ENCODE measurements around the gene PARPBP.
"Not testable (repeated sequence)": the region's sequence is repeated elsewhere in the genome, so short reads cannot be mapped to it uniquely, and the experiment has no call there.

Gene PARPBP

GRCh38 chr12:102119674-102120563 is at the start of gene PARPBP, which contains the start of gene NUP37:
Gene PARPBP, plus strand, starts transcription at chr12:102120183. Its CDS starts 3,706 bp downstream, at chr12:102123889.
Gene NUP37, minus strand, starts transcription at chr12:102120114. Its CDS starts 1,596 bp downstream, at chr12:102118518.
- DNase-seq, result peak; percentile 89

- not testable (repeated sequence) for DNase-seq
Observed at GRCh38 chr12:102072092-102072491, 47.9 kb upstream of the PARPBP start.

- DNase-seq, result no peak
Observed at GRCh38 chr12:102080842-102081241, 39.1 kb upstream of the PARPBP start.

GRCh38 chr12:102089228-102089835 is 30.7 kb upstream of the PARPBP start:
- DNase-seq, result not testable (repeated sequence)

DNA sequence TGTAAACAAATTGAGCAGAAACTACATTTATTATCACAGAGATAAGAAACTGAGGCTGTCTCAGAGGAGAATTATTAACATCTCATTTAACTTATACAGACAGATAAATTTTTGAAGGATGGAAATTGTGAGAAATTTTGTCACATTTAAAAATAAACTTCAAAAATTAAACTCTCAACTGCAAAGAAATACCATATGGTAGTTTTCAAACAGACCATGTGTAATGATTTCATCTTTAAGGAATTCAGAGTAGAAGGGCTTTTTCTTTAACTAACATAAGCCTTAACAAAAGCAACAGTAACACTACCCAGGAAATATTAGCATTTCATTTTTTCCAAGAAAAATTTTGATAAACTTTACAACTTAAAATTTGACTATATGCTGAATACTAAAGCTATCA is 26.7 kb upstream of the PARPBP start:
- no peak for DNase-seq

DNA sequence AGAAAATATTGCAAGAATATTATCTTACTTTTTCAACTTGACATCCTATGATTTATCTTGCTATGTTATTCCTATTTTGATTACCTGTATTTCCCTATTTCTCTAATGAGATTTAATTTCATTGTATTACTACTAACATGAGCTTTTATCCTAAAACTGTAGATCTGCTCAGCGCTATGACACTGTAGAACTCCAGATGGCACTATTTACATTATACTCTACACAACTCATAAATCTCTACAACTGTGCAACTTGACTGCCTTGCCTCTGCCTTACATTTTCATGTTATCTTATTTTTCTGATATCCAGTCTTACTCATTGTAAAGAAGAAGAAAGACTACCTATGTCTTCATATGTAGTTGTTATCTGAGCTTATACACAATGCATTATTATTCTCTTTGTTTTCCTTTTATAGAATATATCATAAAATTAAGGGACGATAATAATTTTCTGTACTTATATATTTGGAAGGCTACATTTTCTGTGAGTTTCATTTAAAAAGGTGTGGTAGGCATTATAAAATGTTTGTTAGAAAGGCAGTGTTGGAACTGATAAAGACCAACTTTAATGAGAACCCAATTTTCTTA is 24.2 kb upstream of the PARPBP start:
- DNase-seq, result peak; percentile 1

GRCh38 chr12:102096855-102097254 is 23.1 kb upstream of the PARPBP start:
- peak; percentile 1 for DNase-seq

DNA sequence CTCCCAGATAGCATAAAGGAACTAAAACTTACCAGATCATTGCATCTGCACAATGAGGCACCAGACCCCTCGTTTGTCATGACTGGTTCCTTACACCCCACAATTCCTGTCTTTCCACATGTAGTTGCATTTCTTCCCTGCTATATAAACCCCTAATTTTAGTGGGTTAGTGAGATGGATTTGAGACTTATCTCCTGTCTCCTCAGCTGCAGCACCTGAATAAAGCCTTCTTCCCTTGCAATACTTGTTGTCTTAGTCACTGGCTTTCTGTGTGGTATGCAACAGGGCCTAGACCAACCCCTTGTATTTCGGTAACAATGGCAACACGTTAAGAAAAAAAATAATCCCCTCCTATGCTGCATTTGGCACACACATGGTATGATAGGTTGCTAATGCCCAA is 13.1 kb upstream of the PARPBP start:
- no peak for DNase-seq

DNA sequence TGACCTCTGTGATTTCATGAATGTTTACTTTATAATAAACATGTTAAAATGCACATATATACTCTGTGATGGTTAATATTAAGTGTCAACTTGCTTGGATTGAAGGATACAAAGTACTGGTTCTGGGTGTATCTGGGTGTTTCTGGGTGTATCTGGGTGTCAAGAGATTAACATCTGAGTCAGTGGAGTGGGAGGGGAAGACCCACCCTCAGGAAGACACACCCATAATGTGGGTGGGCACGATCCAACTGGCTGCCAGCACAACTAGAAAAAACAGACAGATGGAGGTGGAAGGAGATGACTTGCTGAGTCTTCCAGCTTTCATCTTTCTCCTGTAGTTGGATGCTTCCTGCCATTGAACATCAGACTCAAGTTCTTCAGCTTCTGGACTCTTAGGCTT is 12.0 kb upstream of the PARPBP start:
- no peak for DNase-seq

GRCh38 chr12:102110782-102111181 is 9.2 kb upstream of the PARPBP start:
- no peak for DNase-seq

DNA sequence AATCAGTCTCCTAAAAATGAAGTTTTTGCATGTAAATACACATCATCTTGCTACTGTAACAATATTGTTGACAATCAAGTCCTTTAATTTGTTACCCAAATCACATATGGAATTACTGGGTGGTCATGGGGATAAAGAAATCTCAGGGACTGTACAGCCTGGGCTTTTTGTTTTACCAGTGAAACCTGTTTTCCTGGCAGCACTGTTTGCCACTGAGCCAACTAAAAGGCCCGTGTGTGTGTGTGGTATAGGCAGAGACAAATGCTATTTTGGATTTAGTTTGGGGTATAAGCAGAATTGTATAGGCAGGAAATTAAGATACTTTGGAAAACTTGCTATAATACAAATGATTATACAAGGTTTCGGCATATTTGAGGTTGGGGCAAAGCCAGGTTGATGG is 5.8 kb upstream of the PARPBP start:
- DNase-seq, result no peak

DNA sequence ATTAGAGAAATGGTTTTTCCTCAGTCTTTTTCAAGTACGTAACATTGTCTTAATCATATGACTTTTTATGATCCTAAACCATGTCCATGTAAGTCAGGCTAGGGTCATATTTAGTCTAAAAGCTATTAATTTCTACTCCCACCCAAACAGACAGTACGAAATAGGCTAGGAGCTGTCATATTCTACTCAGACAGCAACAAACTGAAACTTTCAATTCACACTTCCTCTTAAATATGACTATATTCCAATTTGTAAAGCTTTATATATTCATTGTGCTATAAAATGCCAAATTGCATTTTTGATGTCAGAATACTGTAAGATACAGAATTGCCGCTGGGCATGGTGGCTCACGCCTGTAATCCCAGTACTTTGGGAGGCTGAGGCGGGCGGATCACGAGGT is 3.6 kb upstream of the PARPBP start:
- no peak for DNase-seq

GRCh38 chr12:102118874-102119273 is 1.1 kb upstream of the PARPBP start:
- DNase-seq, result no peak

GRCh38 chr12:102120564-102120873 is 536 bp downstream of the PARPBP start:
- no peak for DNase-seq

GRCh38 chr12:102120886-102121285 is 903 bp downstream of the PARPBP start:
- DNase-seq, result peak; percentile 23

GRCh38 chr12:102121328-102121727 is 1.3 kb downstream of the PARPBP start:
- DNase-seq, result not testable (repeated sequence)

DNA sequence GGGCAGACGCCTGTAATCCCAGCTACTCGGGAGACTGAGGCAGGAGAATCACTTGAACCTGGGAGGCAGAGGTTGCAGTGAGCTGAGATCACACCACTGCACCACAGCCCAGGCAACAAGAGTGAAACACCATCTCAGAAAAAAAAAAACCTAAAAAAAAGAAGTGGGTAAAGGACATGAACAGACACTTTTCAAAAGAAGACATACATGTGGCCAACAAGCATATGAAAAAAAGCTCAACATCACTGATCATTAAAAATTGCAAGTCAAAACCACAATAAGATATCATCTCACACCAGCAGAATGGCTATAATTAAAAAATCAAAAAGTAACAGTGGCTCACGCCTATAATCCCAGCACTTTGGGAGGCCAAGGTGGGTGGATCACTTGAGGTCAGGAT is 10.7 kb downstream of the PARPBP start:
- not testable (repeated sequence) for DNase-seq

GRCh38 chr12:102131442-102131841 is 11.5 kb downstream of the PARPBP start:
- DNase-seq, result not testable (repeated sequence)

DNA sequence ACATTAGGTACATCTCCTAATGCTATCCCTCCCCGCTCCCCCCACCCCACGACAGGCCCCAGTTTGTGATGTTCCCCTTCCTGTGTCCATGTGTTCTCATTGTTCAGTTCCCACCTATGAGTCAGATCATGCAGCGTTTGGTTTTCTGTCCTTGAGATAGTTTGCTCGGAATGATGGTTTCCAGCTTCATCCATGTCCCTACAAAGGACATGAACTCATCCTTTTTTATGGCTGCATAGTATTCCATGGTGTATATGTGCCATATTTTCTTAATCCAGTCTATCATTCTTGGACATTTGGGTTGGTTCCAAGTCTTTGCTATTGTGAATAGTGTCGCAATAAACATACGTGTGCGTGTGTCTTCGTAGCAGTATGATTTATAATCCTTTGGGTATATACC is 17.6 kb downstream of the PARPBP start:
- DNase-seq, result not testable (repeated sequence)

GRCh38 chr12:102142866-102143373 is 22.9 kb downstream of the PARPBP start:
- not testable (repeated sequence) for DNase-seq

GRCh38 chr12:102144221-102144620 is 24.2 kb downstream of the PARPBP start:
- DNase-seq, result no peak

DNA sequence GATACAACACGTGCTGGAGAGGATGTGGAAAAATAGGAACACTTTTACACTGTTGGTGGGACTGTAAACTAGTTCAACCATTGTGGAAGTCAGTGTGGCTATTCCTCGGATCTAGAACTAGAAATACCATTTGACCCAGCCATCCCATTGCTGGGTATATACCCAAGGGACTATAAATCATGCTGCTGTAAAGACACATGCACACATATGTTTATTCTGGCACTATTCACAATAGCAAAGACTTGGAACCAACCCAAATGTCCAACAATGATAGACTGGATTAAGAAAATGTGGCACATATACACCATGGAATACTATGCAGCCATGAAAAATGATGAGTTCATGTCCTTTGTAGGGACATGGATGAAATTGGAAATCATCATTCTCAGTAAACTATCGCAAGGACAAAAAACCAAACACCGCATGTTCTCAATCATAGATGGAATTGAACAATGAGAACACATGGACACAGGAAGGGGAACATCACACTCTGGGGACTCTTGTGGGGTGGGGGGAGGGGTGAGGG is 27.1 kb downstream of the PARPBP start:
- not testable (repeated sequence) for DNase-seq

GRCh38 chr12:102155206-102155605 is 35.2 kb downstream of the PARPBP start:
- DNase-seq, result not testable (repeated sequence)
